Measurements from ENCODE around the gene FHIT.

FHIT gene

GRCh38 chr3:60313231-60313798, 937.9 kb downstream of the FHIT start:
- no peak for DNase-seq

- DNase-seq: peak; percentile 7
Observed at GRCh38 chr3:60309539-60310268, 941.5 kb downstream of the FHIT start.

- peak; percentile 83 for DNase-seq
Observed at GRCh38 chr3:60308808-60309207, 942.4 kb downstream of the FHIT start.

GRCh38 chr3:60307562-60308199, 943.6 kb downstream of the FHIT start:
- DNase-seq: peak; percentile 37

- no peak for DNase-seq
Observed at GRCh38 chr3:60304112-60304511, 947.1 kb downstream of the FHIT start.

GRCh38 chr3:60303160-60303559, 948.1 kb downstream of the FHIT start:
- no peak for DNase-seq

GRCh38 chr3:60301142-60301541, 950.1 kb downstream of the FHIT start:
- DNase-seq: no peak

GRCh38 chr3:60298141-60298540, 953.1 kb downstream of the FHIT start:
- DNase-seq: no peak

- peak; percentile 19 for DNase-seq
Observed at GRCh38 chr3:60294181-60294580, 957.1 kb downstream of the FHIT start.

GRCh38 chr3:60291115-60291514, 960.1 kb downstream of the FHIT start:
- no peak for DNase-seq

GRCh38 chr3:60290122-60290492, 961.1 kb downstream of the FHIT start:
- no peak for DNase-seq

- no peak for DNase-seq
Observed at GRCh38 chr3:60289341-60290121, 961.7 kb downstream of the FHIT start.

GRCh38 chr3:60282866-60283265, 968.4 kb downstream of the FHIT start:
- DNase-seq: peak; percentile 93

GRCh38 chr3:60281970-60282369, 969.3 kb downstream of the FHIT start:
- DNase-seq: no peak

GRCh38 chr3:60277361-60277800, 973.9 kb downstream of the FHIT start:
- DNase-seq: no peak

GRCh38 chr3:60276615-60277014, 974.6 kb downstream of the FHIT start:
- DNase-seq: no peak

GRCh38 chr3:60274646-60275045, 976.6 kb downstream of the FHIT start:
- no peak for DNase-seq

GRCh38 chr3:60274098-60274497, 977.2 kb downstream of the FHIT start:
- DNase-seq: no peak

GRCh38 chr3:60269829-60270266, 981.4 kb downstream of the FHIT start:
- DNase-seq: no peak

- DNase-seq: no peak
Observed at GRCh38 chr3:60269377-60269776, 981.9 kb downstream of the FHIT start.

- no peak for DNase-seq
Observed at GRCh38 chr3:60268123-60268522, 983.1 kb downstream of the FHIT start.

GRCh38 chr3:60266444-60266843, 984.8 kb downstream of the FHIT start:
- no peak for DNase-seq

GRCh38 chr3:60263191-60263590, 988.1 kb downstream of the FHIT start:
- DNase-seq: no peak
